ENCODE data around the gene CTSK.
"Not testable (repeated sequence)": the region's sequence is repeated elsewhere in the genome, so short reads cannot be mapped to it uniquely, and the experiment has no call there.

The CTSK gene

DNA sequence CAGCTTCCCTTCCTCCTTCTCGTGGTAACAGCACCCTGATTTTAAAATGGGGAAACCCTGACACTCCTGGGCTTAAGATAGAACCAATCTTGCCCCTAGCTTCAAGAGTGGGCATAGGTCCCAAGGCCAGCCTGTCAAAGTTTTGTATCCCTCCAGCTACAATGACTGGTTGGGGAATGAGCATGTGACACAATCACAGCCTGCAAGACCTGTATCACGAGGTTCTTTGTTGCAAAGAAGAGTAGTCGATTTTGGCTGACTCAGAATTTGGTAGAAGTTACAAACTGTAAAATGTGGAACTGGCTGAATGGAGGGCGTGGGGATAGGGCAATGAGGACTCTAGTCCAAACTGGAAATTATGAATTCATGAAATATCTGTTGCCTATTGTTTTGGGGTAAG lies 18.7 kb downstream of the CTSK start:
- Histone ChIP-seq H3K4me1 (ENCODE audit: control insufficient read depth in 1 of 2, insufficient read depth in 1 of 2, low read depth in 1 of 2, low read length in 1 of 2) (peaks cover 66 to 72% of the 10 kb centered on the region in 2 experiments), H3K4me3 (ENCODE audit: low read depth in 1 of 2, low read length in 1 of 2) (no peak overlapping the region), H3K36me3 (no peaks in the 10 kb centered on the region), H3K27ac (peak overlapping the region; percentile 90), H3K27me3 (no peaks in the 10 kb centered on the region), H3K9me3 (no peaks in the 10 kb centered on the region)
- TF ChIP-seq, protein P1, sequence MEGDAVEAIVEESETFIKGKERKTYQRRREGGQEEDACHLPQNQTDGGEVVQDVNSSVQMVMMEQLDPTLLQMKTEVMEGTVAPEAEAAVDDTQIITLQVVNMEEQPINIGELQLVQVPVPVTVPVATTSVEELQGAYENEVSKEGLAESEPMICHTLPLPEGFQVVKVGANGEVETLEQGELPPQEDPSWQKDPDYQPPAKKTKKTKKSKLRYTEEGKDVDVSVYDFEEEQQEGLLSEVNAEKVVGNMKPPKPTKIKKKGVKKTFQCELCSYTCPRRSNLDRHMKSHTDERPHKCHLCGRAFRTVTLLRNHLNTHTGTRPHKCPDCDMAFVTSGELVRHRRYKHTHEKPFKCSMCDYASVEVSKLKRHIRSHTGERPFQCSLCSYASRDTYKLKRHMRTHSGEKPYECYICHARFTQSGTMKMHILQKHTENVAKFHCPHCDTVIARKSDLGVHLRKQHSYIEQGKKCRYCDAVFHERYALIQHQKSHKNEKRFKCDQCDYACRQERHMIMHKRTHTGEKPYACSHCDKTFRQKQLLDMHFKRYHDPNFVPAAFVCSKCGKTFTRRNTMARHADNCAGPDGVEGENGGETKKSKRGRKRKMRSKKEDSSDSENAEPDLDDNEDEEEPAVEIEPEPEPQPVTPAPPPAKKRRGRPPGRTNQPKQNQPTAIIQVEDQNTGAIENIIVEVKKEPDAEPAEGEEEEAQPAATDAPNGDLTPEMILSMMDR (IDR thresholded peaks at IDR 0.05) = no peak

DNA sequence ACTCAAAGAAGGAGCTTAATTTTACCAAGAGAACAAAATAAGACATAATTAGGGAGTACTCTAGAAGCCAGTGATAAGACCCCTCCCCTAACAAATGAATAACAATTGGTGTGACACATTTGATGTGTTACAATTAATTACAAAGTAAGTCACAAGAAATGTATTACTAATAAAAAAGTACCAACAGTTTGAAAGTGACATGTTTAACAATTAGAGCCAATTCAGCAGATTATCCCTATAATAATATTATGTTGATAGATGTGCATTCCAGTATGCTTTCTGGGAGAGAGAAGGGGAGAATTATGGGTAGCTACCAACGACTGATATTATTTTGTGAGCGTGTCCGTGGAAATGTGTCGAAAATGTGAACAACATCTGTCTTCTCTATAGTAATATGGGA lies 19.1 kb downstream of the CTSK start:
- peak overlapping the region; percentile 90 for H3K27ac ChIP-seq
- TF ChIP-seq, protein P1 (IDR thresholded peaks at IDR 0.05) = no peak
- peaks cover 63 to 68% of the 10 kb centered on the region in 2 experiments for H3K4me1 ChIP-seq (ENCODE audit: control insufficient read depth in 1 of 2, insufficient read depth in 1 of 2, low read depth in 1 of 2, low read length in 1 of 2)
- H3K36me3 ChIP-seq = no peaks in the 10 kb centered on the region
- no peaks in the 10 kb centered on the region for H3K9me3 ChIP-seq
- H3K4me3 ChIP-seq (ENCODE audit: low read depth in 1 of 2, low read length in 1 of 2) = no peak overlapping the region
- H3K27me3 ChIP-seq = no peaks in the 10 kb centered on the region

DNA sequence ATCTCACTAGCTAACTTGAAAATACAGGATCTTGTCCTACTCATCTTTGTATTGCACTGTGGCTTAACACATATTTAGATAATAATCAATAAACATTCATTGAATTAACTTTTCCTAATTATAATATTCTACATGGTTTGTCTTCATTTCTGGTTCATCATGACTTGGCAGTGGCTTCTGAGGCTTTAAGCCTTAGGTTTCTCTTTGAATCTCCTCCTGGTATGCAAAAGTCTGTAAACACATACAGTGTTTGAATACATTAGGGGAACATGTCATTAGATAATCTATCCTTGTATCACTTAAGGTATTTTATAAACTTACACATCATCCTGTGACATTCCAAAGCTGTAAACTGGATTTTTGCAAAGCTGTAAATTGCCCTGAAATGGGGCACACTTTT lies 20.6 kb downstream of the CTSK start:
- H3K36me3 ChIP-seq = no peaks in the 10 kb centered on the region
- peak overlapping the region; percentile 90 for H3K27ac ChIP-seq
- no peaks in the 10 kb centered on the region for H3K9me3 ChIP-seq
- H3K4me1 ChIP-seq (ENCODE audit: control insufficient read depth in 1 of 2, insufficient read depth in 1 of 2, low read depth in 1 of 2, low read length in 1 of 2) = peaks cover 50 to 55% of the 10 kb centered on the region in 2 experiments
- peak overlapping the region; percentile 37 to 45 for H3K4me3 ChIP-seq (ENCODE audit: low read depth in 1 of 2, low read length in 1 of 2)
- H3K27me3 ChIP-seq = no peaks in the 10 kb centered on the region
- TF ChIP-seq, protein P1 (IDR thresholded peaks at IDR 0.05) = no peak

DNA sequence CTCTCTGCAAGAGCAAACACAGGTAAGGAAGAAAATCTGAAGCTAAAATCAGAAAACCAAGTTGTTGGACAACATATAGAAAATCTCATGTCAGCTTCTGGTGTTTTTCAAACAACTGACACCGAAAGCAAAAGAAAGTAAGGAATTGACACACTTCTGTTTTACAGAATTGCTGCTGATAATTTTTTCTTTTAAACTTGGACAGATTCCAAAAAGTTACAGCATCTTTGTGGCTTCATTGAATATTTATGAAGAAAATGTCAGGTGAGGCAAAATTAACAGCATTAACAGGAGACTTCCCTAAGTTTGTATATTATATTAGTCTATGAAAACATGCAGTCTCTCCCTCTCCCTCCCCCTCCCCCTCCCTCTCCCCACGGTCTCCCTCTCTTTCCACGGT lies 27.6 kb downstream of the CTSK start:
- Histone ChIP-seq H3K4me3 (ENCODE audit: low read depth in 1 of 2, low read length in 1 of 2) (no peak overlapping the region), H3K27me3 (no peaks in the 10 kb centered on the region), H3K27ac (peak overlapping the region; percentile 96), H3K4me1 (ENCODE audit: control insufficient read depth in 1 of 2, insufficient read depth in 1 of 2, low read depth in 1 of 2, low read length in 1 of 2) (peaks cover 52 to 54% of the 10 kb centered on the region in 2 experiments), H3K36me3 (no peaks in the 10 kb centered on the region), H3K9me3 (no peaks in the 10 kb centered on the region)
- TF ChIP-seq, protein P1 (IDR thresholded peaks at IDR 0.05) = no peak

DNA sequence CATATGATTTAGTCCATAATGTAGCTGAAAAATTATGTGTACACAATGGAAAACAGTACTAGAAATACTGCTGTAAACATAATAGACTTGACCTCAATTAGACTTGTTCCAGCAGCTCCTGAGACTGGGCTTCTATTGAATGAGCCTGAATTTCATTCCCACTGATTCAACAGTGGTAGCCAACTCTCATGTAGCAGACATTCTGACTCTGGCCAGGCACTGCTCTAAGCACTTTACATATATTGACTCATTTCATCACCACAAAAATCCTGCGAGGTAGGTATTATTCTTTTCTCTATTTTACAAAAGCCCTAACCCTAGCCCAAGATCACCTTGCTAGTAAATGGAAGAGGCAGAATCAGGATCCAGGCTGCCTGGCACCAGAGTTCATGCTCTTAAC lies 29.7 kb downstream of the CTSK start:
- H3K4me3 ChIP-seq (ENCODE audit: low read depth in 1 of 2, low read length in 1 of 2) = peak overlapping the region in 1 of 2 experiments; percentile 43
- no peaks in the 10 kb centered on the region for H3K9me3 ChIP-seq
- H3K27ac ChIP-seq = peak overlapping the region; percentile 96
- no peaks in the 10 kb centered on the region for H3K36me3 ChIP-seq
- H3K27me3 ChIP-seq = no peaks in the 10 kb centered on the region
- peaks cover 64 to 70% of the 10 kb centered on the region in 2 experiments for H3K4me1 ChIP-seq (ENCODE audit: control insufficient read depth in 1 of 2, insufficient read depth in 1 of 2, low read depth in 1 of 2, low read length in 1 of 2)
- TF ChIP-seq, protein P1 (IDR thresholded peaks at IDR 0.05) = no peak

DNA sequence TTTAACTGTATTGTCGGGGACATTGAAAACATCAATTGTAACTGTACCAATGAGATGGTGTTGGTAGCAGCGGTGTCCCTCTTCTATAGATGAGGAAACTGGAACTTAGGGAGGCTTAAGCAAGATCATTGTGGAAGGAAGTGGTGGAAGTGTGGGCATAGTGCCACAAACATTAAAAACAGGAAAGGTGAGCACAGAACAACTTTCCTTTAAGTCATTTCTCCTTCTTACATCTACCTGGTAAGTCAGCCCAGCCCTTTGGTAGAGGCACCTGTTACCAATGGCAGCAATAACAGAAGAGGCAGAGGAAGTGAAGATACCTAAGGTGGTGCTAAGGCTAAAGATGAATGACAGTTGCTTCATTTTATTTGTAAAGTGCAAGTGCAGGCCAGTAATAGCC lies 30.5 kb downstream of the CTSK start:
- Histone ChIP-seq H3K4me3 (ENCODE audit: low read depth in 1 of 2, low read length in 1 of 2) (peak overlapping the region; percentile 3 to 43), H3K9me3 (no peaks in the 10 kb centered on the region), H3K36me3 (no peaks in the 10 kb centered on the region), H3K27me3 (no peaks in the 10 kb centered on the region), H3K4me1 (ENCODE audit: control insufficient read depth in 1 of 2, insufficient read depth in 1 of 2, low read depth in 1 of 2, low read length in 1 of 2) (peaks cover 65 to 79% of the 10 kb centered on the region in 2 experiments), H3K27ac (peak overlapping the region; percentile 96)
- TF ChIP-seq, protein P1 (IDR thresholded peaks at IDR 0.05) = no peak

DNA sequence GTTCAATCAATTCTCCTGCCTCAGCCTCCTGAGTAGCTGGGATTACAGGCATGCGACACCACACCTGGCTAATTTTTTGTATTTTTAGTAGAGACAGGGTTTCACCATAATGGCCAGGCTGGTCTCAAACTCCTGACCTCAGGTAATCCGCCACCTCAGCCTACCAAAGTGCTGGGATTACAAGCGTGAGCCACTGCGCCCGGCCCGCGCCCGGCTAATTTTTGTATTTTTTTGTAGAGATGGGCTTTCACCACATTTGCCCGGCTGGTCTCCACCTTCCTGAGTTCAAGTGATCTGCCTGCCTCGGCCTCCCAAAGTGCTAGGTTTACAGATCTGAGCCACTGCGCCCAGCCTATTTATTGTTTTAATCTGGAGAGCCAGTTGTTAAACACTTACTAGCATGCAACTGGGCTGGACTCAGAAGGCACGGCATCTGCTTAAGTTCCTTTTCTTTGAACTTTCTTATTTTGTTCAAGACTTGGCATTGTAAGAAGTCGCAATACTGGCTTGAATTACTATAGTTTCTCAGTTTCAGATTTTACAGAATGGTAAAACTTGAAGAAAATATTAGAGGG lies 32.0 kb downstream of the CTSK start:
- not testable (repeated sequence) for H3K36me3 ChIP-seq, H3K27me3 ChIP-seq, H3K9me3 ChIP-seq
- peak overlapping the region in 1 of 2 experiments; percentile 43 for H3K4me3 ChIP-seq (ENCODE audit: low read depth in 1 of 2, low read length in 1 of 2)
- H3K27ac ChIP-seq = peak overlapping the region; percentile 96
- H3K4me1 ChIP-seq (ENCODE audit: control insufficient read depth in 1 of 2, insufficient read depth in 1 of 2, low read depth in 1 of 2, low read length in 1 of 2) = peaks cover 79 to 93% of the 10 kb centered on the region in 2 experiments
